SK-N-SH (cell line): ENCODE data around the gene MYO1D.

Source experiments
- CTCF ChIP-seq: fragments of 200-600 bp; sonication (generic); IDR thresholded peaks from 2 replicates; pipeline ENCODE4 v1.6.1; 2017; ENCODE audit warnings: antibody characterized with exemption, mild to moderate bottlenecking, moderate library complexity
- EZH2phosphoT487 ChIP-seq: fragments of 200-600 bp; sonication (generic); IDR thresholded peaks from 2 replicates; pipeline ENCODE4 v1.6.1; 2017; ENCODE audit warnings: low read depth, mixed run types, mild to moderate bottlenecking, antibody characterized with exemption, moderate library complexity, borderline replicate concordance
- GABPA ChIP-seq: IDR thresholded peaks from 2 replicates; pipeline ENCODE4 v1.4.0; 2012; ENCODE audit warnings: low read depth, mild to moderate bottlenecking
- MXI1 ChIP-seq: IDR thresholded peaks from 2 replicates; pipeline ENCODE4 v1.6.1; 2012; ENCODE audit warnings: mild to moderate bottlenecking, low read depth, low read length, improper control_type of control experiment
- PBX3 ChIP-seq: IDR thresholded peaks from 2 replicates; pipeline ENCODE4; 2012
- RAD21 ChIP-seq: IDR thresholded peaks from 2 replicates; pipeline ENCODE4 v1.6.1; 2012; ENCODE audit warnings: mild to moderate bottlenecking, low read length
- REST ChIP-seq: IDR thresholded peaks from 2 replicates; pipeline ENCODE4 v1.6.1; 2012; ENCODE audit warnings: mild to moderate bottlenecking, low read depth, low read length, moderate library complexity
- YY1 ChIP-seq: IDR thresholded peaks from 2 replicates; pipeline ENCODE4 v1.4.0; 2012; ENCODE audit warnings: low read depth, mild to moderate bottlenecking

- TF ChIP-seq MXI1, result no peak
- no peak for TF ChIP-seq GABPA
- TF ChIP-seq CTCF, result no peak
- TF ChIP-seq RAD21, result no peak
- TF ChIP-seq REST, result no peak
- peak; percentile 70; the same call in 1 of the 2 replicates for TF ChIP-seq PBX3
- no peak for TF ChIP-seq YY1
- TF ChIP-seq EZH2phosphoT487, result no peak
Observed at GRCh38 chr17:32802306-32802705, 74.6 kb downstream of the MYO1D start.
